Panc1 (cell line): ENCODE data around the gene RAB10. TPM values are rescaled to one million over a fixed set of nuclear protein-coding genes. Genes with fewer than 3 reads are reported as not detected.

Experiments used
- ATAC-seq: fragments of 200-7000 bp; cut with Tn5 transposase; 2 replicates; pipeline ENCODE4 v1.9.1; 2020; ENCODE audit warnings: mild to moderate bottlenecking, moderate library complexity
- BruUV-seq: library from RNA; stranded (reverse); fragments of 400-500 nt; replicated peaks from 2 replicates; lab custom pipeline; 2021; lab: Mats Ljungman, UMichigan
- CTCF ChIA-PET: fragments of 300-600 bp; sonication (Branson Sonifier 250); formaldehyde crosslinking; loops from one replicate; lab custom pipeline; 2022; ENCODE audit warnings: antibody characterized with exemption; lab: Charles Lee
- POLR2A ChIA-PET: fragments of 300-600 bp; sonication (Branson Sonifier 250); formaldehyde crosslinking; loops from one replicate; lab custom pipeline; 2022; ENCODE audit warnings: antibody characterized with exemption; lab: Charles Lee
- DNase-seq: peaks from one replicate; pipeline ENCODE4 v3.0.0-alpha.2; 2010; ENCODE audit warnings: low read depth, low spot score
- H3K27ac ChIP-seq: 2 replicates; pipeline ENCODE4 v1.5.1; 2011; ENCODE audit warnings: mild to moderate bottlenecking, low read length, inconsistent platforms
- H3K27me3 ChIP-seq: fragments of 200-500 bp; sonication (Bioruptor generic); 2 replicates; pipeline ENCODE4 v1.6.0; 2014; ENCODE audit warnings: low read length, inconsistent platforms; ENCODE audit not compliant: control insufficient read depth, insufficient read depth
- H3K36me3 ChIP-seq: fragments of 200-500 bp; sonication (Bioruptor generic); 2 replicates; pipeline ENCODE4 v1.5.1; 2014; ENCODE audit warnings: inconsistent platforms, mild to moderate bottlenecking, low read length, moderate library complexity; ENCODE audit not compliant: control insufficient read depth, insufficient read depth
- H3K4me1 ChIP-seq: 2 replicates; pipeline ENCODE4 v1.5.1; 2011; ENCODE audit warnings: inconsistent platforms, mild to moderate bottlenecking, low read length, moderate library complexity; ENCODE audit not compliant: control insufficient read depth, insufficient read depth
- H3K4me3 ChIP-seq, 2 experiments: 2 replicates each; pipeline ENCODE4 v1.5.1; 2011 to 2012; ENCODE audit warnings: low read depth in 2 of 2, low read length in 2 of 2, mild to moderate bottlenecking in 2 of 2, inconsistent platforms in 1 of 2, moderate library complexity in 1 of 2
- H3K9me3 ChIP-seq: fragments of 200-500 bp; sonication (Bioruptor generic); 2 replicates; pipeline ENCODE4 v1.5.1; 2014; ENCODE audit warnings: low read depth, mild to moderate bottlenecking, inconsistent platforms, low read length, moderate library complexity; ENCODE audit not compliant: control insufficient read depth, insufficient read depth
- POLR2AphosphoS5 ChIP-seq: IDR thresholded peaks from 2 replicates; pipeline ENCODE4 v1.6.1; 2012; ENCODE audit warnings: mild to moderate bottlenecking, low read depth, low read length, moderate library complexity
- SIN3A ChIP-seq: IDR thresholded peaks from 2 replicates; pipeline ENCODE4 v1.6.1; 2012; ENCODE audit warnings: low read depth, mild to moderate bottlenecking, low read length, moderate library complexity, borderline replicate concordance; ENCODE audit not compliant: insufficient read depth
- TCF7L2 ChIP-seq: IDR thresholded peaks from 2 replicates; pipeline ENCODE4 v1.6.1; 2011; ENCODE audit warnings: mild to moderate bottlenecking, low read depth, low read length, inconsistent platforms
- in situ Hi-C: cut with HindIII; loops from 2 replicates; pipeline ENCODE4 v1.10.0; 2016; ENCODE audit warnings: low sequenced_read_pairs, low pct_unique_long_range_greater_than_20kb
- intact Hi-C: fragments of 100-400 bp; cut with micrococcal nuclease; formaldehyde crosslinking; loops from one replicate; pipeline ENCODE4 v1.10.0; 2022; ENCODE audit not compliant: unreplicated experiment
- total RNA-seq: library from RNA; stranded (reverse); gene quantifications from one replicate; pipeline ENCODE4 v1.2.1, GENCODE V29; 2021; ENCODE audit not compliant: unreplicated experiment
- TF ChIP-seq, protein P1 (sequence below), 2 experiments: IDR thresholded peaks; 2 replicates each; pipeline ENCODE4 v1.6.1; 2011 to 2012; ENCODE audit warnings: low read depth in 2 of 2, control low read depth in 1 of 2, low read length in 1 of 2, mild to moderate bottlenecking in 1 of 2, moderate library complexity in 1 of 2; ENCODE audit not compliant: insufficient read depth in 1 of 2
- TF ChIP-seq, protein P2 (sequence below): fragments of 450-650 bp; IDR thresholded peaks from 2 replicates; pipeline ENCODE4 v1.5.1; 2017; ENCODE audit warnings: mild to moderate bottlenecking

RAB10 gene
- total RNA-seq, 1 experiment from 2014 or later, result 208 TPM

DNA sequence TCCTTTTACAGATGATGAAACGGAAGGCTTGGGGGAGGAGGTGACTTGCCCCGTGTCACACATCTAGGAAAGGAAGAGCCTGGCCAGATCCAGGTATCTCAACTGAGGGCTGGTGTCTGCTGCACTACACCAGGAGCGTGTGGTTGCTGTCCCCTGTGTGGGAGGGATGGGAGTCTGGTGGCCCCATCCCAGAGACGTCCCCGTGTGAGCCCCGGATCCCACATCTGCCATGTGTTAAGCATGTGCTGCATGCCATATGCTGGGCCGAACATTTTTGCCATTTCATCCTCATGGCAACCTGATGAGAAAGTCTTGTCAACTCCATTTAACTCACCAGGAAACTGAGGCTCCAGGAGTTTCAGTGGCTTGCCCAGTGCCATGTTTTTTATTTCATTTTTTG, 143.2 kb downstream of the RAB10 start:
- CTCF ChIA-PET, result no interaction called here
- BruUV-seq, result no TSS peak

DNA sequence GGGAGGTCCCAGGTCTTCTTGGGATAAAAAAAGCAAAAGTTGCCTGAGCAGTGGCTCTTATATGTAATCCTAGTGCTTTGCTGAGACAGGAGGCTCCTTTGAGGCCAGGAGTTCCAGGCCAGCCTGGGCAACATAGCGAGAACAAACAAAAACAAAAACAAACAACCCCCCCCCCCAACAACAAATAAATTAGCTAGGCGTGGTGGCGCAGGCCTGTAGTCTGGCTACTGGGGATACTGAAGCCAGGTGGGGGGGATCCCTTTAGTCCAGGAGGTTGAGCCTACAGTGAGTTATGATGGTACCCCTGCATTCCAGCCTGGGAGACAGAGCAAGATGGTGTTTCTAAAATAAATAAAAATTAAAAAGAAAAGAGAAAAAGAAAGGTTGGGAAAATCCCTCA, 144.4 kb downstream of the RAB10 start:
- no TSS peak for BruUV-seq
- H3K4me3 ChIP-seq, result peak overlapping the region; percentile 44 to 59
- no peaks in the 10 kb centered on the region for H3K27me3 ChIP-seq
- no peaks in the 10 kb centered on the region for H3K9me3 ChIP-seq
- ChIA-PET POLR2A (no interaction called here), CTCF (no interaction called here)
- ATAC-seq, result no peak
- no peak for DNase-seq
- no peak overlapping the region for H3K27ac ChIP-seq
- peaks cover 11% of the 10 kb centered on the region for H3K4me1 ChIP-seq
- in situ Hi-C loops, result no loop called here
- no peaks in the 10 kb centered on the region for H3K36me3 ChIP-seq
- TF ChIP-seq, protein P1, sequence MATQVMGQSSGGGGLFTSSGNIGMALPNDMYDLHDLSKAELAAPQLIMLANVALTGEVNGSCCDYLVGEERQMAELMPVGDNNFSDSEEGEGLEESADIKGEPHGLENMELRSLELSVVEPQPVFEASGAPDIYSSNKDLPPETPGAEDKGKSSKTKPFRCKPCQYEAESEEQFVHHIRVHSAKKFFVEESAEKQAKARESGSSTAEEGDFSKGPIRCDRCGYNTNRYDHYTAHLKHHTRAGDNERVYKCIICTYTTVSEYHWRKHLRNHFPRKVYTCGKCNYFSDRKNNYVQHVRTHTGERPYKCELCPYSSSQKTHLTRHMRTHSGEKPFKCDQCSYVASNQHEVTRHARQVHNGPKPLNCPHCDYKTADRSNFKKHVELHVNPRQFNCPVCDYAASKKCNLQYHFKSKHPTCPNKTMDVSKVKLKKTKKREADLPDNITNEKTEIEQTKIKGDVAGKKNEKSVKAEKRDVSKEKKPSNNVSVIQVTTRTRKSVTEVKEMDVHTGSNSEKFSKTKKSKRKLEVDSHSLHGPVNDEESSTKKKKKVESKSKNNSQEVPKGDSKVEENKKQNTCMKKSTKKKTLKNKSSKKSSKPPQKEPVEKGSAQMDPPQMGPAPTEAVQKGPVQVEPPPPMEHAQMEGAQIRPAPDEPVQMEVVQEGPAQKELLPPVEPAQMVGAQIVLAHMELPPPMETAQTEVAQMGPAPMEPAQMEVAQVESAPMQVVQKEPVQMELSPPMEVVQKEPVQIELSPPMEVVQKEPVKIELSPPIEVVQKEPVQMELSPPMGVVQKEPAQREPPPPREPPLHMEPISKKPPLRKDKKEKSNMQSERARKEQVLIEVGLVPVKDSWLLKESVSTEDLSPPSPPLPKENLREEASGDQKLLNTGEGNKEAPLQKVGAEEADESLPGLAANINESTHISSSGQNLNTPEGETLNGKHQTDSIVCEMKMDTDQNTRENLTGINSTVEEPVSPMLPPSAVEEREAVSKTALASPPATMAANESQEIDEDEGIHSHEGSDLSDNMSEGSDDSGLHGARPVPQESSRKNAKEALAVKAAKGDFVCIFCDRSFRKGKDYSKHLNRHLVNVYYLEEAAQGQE (IDR thresholded peaks at IDR 0.05; ENCODE audit: insufficient read depth in 1 of 2, low read depth in 2 of 2, low read length in 1 of 2), result no peak
- TF ChIP-seq TCF7L2, result no peak
- intact Hi-C loops, result no loop called here

More for the DNA sequence above, 143.2 kb downstream of the RAB10 start:
- Histone ChIP-seq H3K36me3 (no peaks in the 10 kb centered on the region), H3K9me3 (no peaks in the 10 kb centered on the region), H3K4me1 (peaks cover 11% of the 10 kb centered on the region), H3K27me3 (no peaks in the 10 kb centered on the region), H3K4me3 (no peak overlapping the region), H3K27ac (no peak overlapping the region)
- ATAC-seq, result no peak
- in situ Hi-C loops, result no loop called here
- TF ChIP-seq SIN3A (no peak), TCF7L2 (no peak), POLR2AphosphoS5 (no peak)
- TF ChIP-seq, protein P1 (IDR thresholded peaks at IDR 0.05; ENCODE audit: insufficient read depth in 1 of 2, low read depth in 2 of 2, low read length in 1 of 2), result no peak
- TF ChIP-seq, protein P2, sequence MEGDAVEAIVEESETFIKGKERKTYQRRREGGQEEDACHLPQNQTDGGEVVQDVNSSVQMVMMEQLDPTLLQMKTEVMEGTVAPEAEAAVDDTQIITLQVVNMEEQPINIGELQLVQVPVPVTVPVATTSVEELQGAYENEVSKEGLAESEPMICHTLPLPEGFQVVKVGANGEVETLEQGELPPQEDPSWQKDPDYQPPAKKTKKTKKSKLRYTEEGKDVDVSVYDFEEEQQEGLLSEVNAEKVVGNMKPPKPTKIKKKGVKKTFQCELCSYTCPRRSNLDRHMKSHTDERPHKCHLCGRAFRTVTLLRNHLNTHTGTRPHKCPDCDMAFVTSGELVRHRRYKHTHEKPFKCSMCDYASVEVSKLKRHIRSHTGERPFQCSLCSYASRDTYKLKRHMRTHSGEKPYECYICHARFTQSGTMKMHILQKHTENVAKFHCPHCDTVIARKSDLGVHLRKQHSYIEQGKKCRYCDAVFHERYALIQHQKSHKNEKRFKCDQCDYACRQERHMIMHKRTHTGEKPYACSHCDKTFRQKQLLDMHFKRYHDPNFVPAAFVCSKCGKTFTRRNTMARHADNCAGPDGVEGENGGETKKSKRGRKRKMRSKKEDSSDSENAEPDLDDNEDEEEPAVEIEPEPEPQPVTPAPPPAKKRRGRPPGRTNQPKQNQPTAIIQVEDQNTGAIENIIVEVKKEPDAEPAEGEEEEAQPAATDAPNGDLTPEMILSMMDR, result no peak
- no peak for DNase-seq
- intact Hi-C loops, result no loop called here
- POLR2A ChIA-PET, result no interaction called here
